Esophagus muscularis mucosa (tissue), 4 donors: Measurements from ENCODE around the gene IER3. TPM values are rescaled to one million over a fixed set of nuclear protein-coding genes. Genes with fewer than 3 reads are reported as not detected.

Experiments
- DNase-seq: peaks from one replicate; pipeline ENCODE4 v3.0.0-alpha.2; 2017; ENCODE audit errors: extremely low spot score
- H3K27ac ChIP-seq, 4 donors: fragments of 200-600 bp; sonication (generic); replicated peaks in 1 of 4; 1 replicate in 3 of 4; 2 replicates in 1 of 4; pipeline ENCODE4 v1.5.1; 2016 to 2019; ENCODE audit warnings: mild to moderate bottlenecking in 1 of 4
- H3K27me3 ChIP-seq, 4 donors: fragments of 200-600 bp; sonication (generic); one replicate each; pipeline versions ENCODE4 v1.5.1 to v1.6.0; 2016 to 2019
- H3K36me3 ChIP-seq, 4 donors: fragments of 200-600 bp; sonication (generic); one replicate each; pipeline ENCODE4 v1.5.1; 2016 to 2019
- H3K4me1 ChIP-seq, 4 donors: fragments of 200-600 bp; sonication (generic); one replicate each; pipeline ENCODE4 v1.5.1; 2016 to 2019
- H3K4me3 ChIP-seq, 4 donors: fragments of 200-600 bp; sonication (generic); 1 replicate in 2 of 4; 2 replicates in 2 of 4; pipeline ENCODE4 v1.5.1; 2016 to 2019; ENCODE audit warnings: mild to moderate bottlenecking in 4 of 4, moderate library complexity in 1 of 4
- H3K9me3 ChIP-seq, 4 donors: fragments of 200-600 bp; sonication (generic); 1 replicate in 3 of 4; 2 replicates in 1 of 4; pipeline ENCODE4 v1.5.1; 2016 to 2019
- CTCF ChIP-seq, 3 experiments: fragments of 200-600 bp in 2 of 3; fragments of 450-650 bp in 1 of 3; sonication (generic) in 2 of 3; IDR thresholded peaks; one replicate each; pipeline ENCODE4 v1.5.1; 2017 to 2019; ENCODE audit warnings: antibody characterized with exemption in 3 of 3, mild to moderate bottlenecking in 2 of 3, moderate library complexity in 1 of 3
- EP300 ChIP-seq: sonication (generic); formaldehyde crosslinking; IDR thresholded peaks from one replicate; pipeline ENCODE4 v1.6.1; 2017; ENCODE audit warnings: antibody characterized with exemption
- POLR2A ChIP-seq: fragments of 450-650 bp; IDR thresholded peaks from one replicate; pipeline ENCODE4 v1.6.1; 2017; ENCODE audit warnings: antibody characterized with exemption, moderate library complexity, mild to moderate bottlenecking, low read depth
- POLR2AphosphoS5 ChIP-seq, 2 donors: sonication (generic); formaldehyde crosslinking; IDR thresholded peaks; one replicate each; pipeline ENCODE4 v1.6.1; 2017; ENCODE audit warnings: antibody characterized with exemption in 2 of 2
- WGBS: methylation state at CpG from one replicate; pipeline ENCODE4 v1.1.5; 2018; 5-methylcytosine and 5-hydroxymethylcytosine counted together
- intact Hi-C: fragments of 100-400 bp; cut with DNase I; formaldehyde crosslinking; loops from one replicate; pipeline ENCODE4 v1.15.1; 2023
- total RNA-seq, 4 donors: library from RNA; depleted of rRNA; stranded (reverse); fragments of >200 nt; gene quantifications; one replicate each; pipeline versions ENCODE4 v1.1.0 to v1.2.1, GENCODE V29; 2016

Gene IER3
- total RNA-seq: 10 to 100 TPM in 2 of 4 donors, 1 to 10 TPM in 2; 8.9 to 45.4 (median 11.0) TPM

GRCh38 chr6:30744054-30744805, at the start of gene IER3:
IER3 (minus strand) TSS chr6:30744547; CDS start chr6:30744518, 29 bp downstream.
- 3% methylated on average over 17 of the region's 54 CpGs for WGBS
- H3K9me3 ChIP-seq: no peaks in the 10 kb centered on the region
- peaks cover 30 to 64% (median 49%) of the 10 kb centered on the region in 4 donors for H3K4me1 ChIP-seq
- peak; percentile 98 for DNase-seq
- peak within 1 kb of the TSS; percentile 90 to 99 (median 90) for H3K27ac ChIP-seq
- peaks cover 12 to 22% (median 19%) of the 10 kb centered on the region in 4 donors for H3K36me3 ChIP-seq
- TF ChIP-seq POLR2A (peak; percentile 73), POLR2AphosphoS5 (IDR thresholded peaks at IDR 0.05) (peak; percentile 76 to 96), EP300 (no peak), CTCF (IDR thresholded peaks at IDR 0.05) (peak; percentile 68 to 79 (median 73))
- peak within 1 kb of the TSS; percentile 69 to 91 (median 84) for H3K4me3 ChIP-seq
- no peaks in the 10 kb centered on the region for H3K27me3 ChIP-seq
- intact Hi-C loops: loop anchor here (5.0 kb wide), 2 partner anchors 78 to 133 kb away; no protein-coding TSS in a partner anchor

GRCh38 chr6:30793521-30794194, 49.3 kb upstream of the IER3 start:
- no peaks in the 10 kb centered on the region for H3K9me3 ChIP-seq
- no peaks in the 10 kb centered on the region for H3K27me3 ChIP-seq
- H3K4me1 ChIP-seq: peaks cover 0 to 4% (median 0%) of the 10 kb centered on the region in 4 donors
- intact Hi-C loops: no loop called here
- no peak for DNase-seq
- H3K36me3 ChIP-seq: no peaks in the 10 kb centered on the region
- TF ChIP-seq EP300: no peak
- no peak for TF ChIP-seq POLR2AphosphoS5 (IDR thresholded peaks at IDR 0.05)
- no peak for TF ChIP-seq CTCF (IDR thresholded peaks at IDR 0.05)
- no peak for TF ChIP-seq POLR2A
- WGBS: 48% methylated on average over 6 of the region's 6 CpGs
- no peak overlapping the region for H3K4me3 ChIP-seq
- H3K27ac ChIP-seq: peak overlapping the region; percentile 46 to 73 (median 62)

- no peak for TF ChIP-seq POLR2AphosphoS5 (IDR thresholded peaks at IDR 0.05)
- TF ChIP-seq POLR2A: no peak
- Histone ChIP-seq H3K4me1 (peaks cover 0 to 4% (median 2%) of the 10 kb centered on the region in 4 donors), H3K36me3 (no peaks in the 10 kb centered on the region), H3K9me3 (no peaks in the 10 kb centered on the region), H3K27me3 (no peaks in the 10 kb centered on the region), H3K27ac (no peak overlapping the region), H3K4me3 (no peak overlapping the region)
- WGBS: 93% methylated on average over 2 of the region's 2 CpGs
- DNase-seq: no peak
- intact Hi-C loops: no loop called here
Observed at GRCh38 chr6:30792786-30793185, 48.4 kb upstream of the IER3 start.

GRCh38 chr6:30790724-30791383, 46.5 kb upstream of the IER3 start:
- Histone ChIP-seq H3K4me1 (peaks cover 0 to 4% (median 2%) of the 10 kb centered on the region in 4 donors), H3K9me3 (no peaks in the 10 kb centered on the region), H3K36me3 (no peaks in the 10 kb centered on the region), H3K4me3 (no peak overlapping the region), H3K27ac (no peak overlapping the region), H3K27me3 (no peaks in the 10 kb centered on the region)
- no peak for DNase-seq
- TF ChIP-seq POLR2A (no peak), CTCF (IDR thresholded peaks at IDR 0.05) (no peak), EP300 (no peak), POLR2AphosphoS5 (IDR thresholded peaks at IDR 0.05) (no peak)
- intact Hi-C loops: no loop called here
- WGBS: 92% methylated on average over 4 of the region's 4 CpGs

- WGBS: 7% methylated on average over 1 of the region's 1 CpG
- no peaks in the 10 kb centered on the region for H3K9me3 ChIP-seq
- TF ChIP-seq POLR2AphosphoS5 (IDR thresholded peaks at IDR 0.05) (no peak), EP300 (no peak), CTCF (IDR thresholded peaks at IDR 0.05) (no peak), POLR2A (no peak)
- H3K27ac ChIP-seq: no peak overlapping the region
- no peaks in the 10 kb centered on the region for H3K36me3 ChIP-seq
- no peak overlapping the region for H3K4me3 ChIP-seq
- H3K27me3 ChIP-seq: no peaks in the 10 kb centered on the region
- peaks cover 0 to 4% (median 2%) of the 10 kb centered on the region in 4 donors for H3K4me1 ChIP-seq
- DNase-seq: no peak
- intact Hi-C loops: no loop called here
Observed at GRCh38 chr6:30789606-30790005, 45.3 kb upstream of the IER3 start.
